Hematopoietic multipotent progenitor cell treated with erythropoietin and hydrocortisone succinate and interleukin-3 and kit ligand, for 8 days (in vitro differentiated cells): ENCODE measurements around the gene PBXIP1.

ENCODE experiments used
- DNase-seq: peaks from one replicate; pipeline ENCODE4 v3.0.0-alpha.2; 2015

The PBXIP1 gene

DNA sequence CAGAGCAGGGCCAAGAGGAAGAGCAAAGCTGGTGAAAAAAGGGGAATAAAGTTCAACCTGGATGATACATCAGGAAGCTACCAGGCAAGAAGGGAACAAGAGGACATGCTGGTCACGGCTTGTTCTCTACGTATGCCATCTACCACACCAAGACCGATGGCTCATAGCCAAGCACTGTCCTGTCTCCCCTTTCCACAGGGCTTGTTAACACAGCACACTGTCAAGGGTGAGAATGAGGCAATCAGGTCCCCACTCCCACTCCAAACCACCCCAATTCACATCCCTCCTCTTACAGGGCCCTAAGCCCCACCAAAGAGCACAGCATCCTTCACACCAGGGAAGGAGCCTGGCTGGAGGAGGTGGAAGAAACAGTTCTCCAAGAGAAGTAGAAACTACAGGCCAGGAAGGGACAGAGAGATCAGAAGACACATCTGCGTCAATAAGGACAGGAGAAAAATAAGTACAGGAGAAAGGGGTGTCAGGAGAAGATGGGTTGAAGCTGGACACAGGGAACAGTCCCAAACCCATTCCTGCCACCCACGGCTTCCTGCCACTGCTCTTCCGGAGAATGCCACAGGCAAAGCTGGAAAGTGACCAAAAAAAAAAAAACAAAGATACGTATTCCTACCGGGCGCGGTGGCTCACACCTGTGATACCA lies 15.6 kb upstream of the PBXIP1 start:
- DNase-seq = no peak

DNA sequence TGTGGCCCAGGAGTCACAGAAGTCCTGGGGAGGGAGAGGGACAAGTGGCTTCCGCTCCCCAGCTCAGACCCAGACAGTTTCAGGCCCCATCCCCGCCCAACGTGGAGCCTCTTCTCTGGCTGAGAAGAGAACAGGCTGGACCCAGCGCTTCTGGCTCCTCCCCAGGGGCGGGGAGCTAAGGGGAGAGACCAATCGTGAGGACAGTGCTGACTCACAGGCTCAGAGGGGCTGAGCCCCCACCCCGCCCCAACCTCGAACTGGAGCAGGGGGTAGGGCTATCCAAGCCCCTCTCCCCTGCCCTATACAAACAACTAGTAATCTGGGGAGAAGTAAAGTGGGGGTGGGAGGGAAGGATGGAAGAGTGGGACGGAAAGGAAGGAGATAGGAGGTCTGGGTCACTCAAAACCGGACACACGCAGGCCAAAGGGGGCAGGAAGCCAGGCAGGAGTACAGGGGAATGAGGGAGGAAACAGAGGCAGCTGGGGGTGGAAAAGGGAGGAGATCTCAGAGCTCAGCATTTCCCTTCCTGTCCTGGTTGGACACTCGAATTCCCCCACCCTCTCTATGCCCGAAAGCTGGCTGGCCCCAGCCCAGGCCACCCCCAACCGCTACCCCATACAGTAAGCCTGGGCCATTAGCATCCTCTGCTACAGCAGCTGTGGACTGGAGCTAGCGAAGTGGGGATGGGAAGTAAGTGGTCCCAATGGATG lies 14.9 kb upstream of the PBXIP1 start, which contains the start of gene SHC1:
Gene SHC1 (minus strand): TSS at position 117 of the 710 bp plus-strand sequence. CDS start 221 bp downstream, outside the sequence.
- DNase-seq = peak; percentile 93

- no peak for DNase-seq
Observed at GRCh38 chr1:154969860-154970452, 14.1 kb upstream of the PBXIP1 start.

DNA sequence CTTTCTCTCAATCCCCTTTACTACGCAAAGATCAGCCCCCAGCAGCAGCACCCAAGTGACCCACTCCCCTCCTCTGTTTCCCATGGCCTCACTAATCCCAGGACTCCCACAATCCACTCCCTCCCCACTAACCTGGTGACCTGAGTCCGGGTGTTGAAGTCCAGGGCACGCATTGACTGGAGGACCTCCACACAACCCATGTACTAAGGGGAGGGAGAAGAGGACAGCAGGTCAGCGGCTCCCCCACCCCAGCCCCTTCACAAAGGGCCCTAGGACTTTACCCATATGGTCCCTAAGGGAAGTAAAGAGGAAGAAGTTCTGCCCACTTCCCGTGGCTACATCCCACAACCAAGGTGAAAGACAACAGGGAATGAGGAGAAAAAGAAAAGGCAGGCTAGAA lies 13.3 kb upstream of the PBXIP1 start:
- no peak for DNase-seq

DNA sequence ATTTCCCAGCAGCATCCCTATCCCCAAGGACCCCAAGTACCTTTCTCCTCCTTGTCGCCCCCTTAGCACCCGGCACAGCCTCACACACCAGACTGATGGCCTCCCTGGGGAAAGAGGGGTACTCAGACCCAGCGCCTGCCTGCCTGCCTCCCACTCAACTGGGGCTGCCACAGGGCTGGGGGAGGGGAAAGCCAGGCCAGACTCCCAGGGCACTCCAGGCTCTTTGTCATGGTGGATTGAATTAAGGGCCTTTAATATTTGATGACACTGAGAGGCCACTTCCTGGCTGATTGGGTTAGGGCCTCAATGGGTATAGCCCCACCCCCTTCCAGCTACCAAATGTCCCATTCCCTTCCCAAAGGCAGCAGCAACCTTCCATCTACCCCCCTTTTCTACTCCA lies 12.8 kb upstream of the PBXIP1 start:
- no peak for DNase-seq

DNA sequence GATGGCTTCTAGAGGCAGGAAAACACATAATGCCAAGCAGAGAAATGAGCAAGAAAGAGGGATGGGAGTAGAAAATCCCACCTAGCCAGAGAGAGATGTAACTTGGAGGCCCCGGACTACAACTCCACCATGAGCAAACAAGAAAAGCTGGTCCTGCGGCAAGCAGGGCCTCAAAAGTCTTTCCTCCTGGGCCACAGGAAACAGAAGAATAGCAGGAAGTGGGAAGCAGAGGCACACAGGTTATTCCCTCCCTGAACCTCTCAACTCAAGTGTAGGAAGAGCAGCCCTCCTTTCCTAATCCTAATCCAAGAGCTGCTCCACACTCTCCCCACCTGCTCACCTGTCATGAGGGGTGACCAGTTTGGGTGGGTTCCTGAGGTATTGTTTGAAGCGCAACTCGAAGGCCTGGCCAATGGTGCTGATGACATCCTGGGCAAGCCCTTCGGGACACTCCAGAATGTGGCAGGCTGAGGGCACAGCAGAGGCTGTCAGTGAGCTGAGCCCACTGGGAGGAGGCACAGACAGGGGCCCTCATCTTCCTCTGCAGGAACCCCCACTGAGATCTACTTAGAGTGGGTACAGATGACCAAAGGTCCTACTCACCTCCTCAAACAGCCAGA lies 11.5 kb upstream of the PBXIP1 start:
- no peak for DNase-seq

GRCh38 chr1:154966111-154966510 lies 10.2 kb upstream of the PBXIP1 start:
- DNase-seq = no peak

DNA sequence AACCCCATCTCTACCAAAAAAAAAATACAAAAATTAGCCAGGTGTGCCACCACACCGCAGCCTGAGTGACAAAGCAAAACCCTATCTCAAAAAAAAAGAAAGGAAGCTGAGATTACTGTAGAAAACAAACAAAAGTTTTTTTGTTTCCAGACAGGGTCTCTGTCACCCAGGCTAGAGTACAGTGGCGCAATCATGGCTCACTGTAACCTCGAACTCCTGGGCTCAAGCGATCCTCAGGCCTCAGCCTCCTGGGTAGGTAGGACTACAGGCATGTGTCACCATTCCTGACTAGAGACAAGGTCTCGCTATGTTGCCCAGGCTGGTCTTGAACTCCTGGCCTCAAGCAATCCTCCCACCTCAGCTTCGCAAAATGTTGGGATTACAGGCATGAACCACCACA lies 8.5 kb upstream of the PBXIP1 start:
- no peak for DNase-seq

DNA sequence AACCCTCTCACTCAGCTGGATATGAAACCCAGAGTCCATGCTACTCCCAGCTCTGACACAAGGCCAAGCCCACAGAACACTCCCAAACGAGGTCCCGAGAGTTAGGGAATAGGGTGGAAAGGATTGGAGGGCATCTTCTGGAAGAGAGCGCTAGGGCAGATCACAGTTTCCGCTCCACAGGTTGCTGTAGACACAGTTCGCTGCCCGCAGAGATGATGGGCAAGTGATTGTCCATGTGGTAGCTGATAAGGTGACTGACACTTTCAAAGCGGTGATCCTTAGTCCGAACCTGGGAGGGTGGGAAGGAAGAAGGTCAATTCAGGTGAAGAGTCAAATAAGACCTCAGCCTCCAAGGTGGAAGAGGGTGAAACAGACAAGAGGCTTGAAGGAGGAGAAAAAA lies 7.7 kb upstream of the PBXIP1 start:
- DNase-seq = no peak

GRCh38 chr1:154962795-154963330 lies 7.0 kb upstream of the PBXIP1 start:
- no peak for DNase-seq

- DNase-seq = peak; percentile 56
Observed at GRCh38 chr1:154962156-154962749, 6.4 kb upstream of the PBXIP1 start.

DNA sequence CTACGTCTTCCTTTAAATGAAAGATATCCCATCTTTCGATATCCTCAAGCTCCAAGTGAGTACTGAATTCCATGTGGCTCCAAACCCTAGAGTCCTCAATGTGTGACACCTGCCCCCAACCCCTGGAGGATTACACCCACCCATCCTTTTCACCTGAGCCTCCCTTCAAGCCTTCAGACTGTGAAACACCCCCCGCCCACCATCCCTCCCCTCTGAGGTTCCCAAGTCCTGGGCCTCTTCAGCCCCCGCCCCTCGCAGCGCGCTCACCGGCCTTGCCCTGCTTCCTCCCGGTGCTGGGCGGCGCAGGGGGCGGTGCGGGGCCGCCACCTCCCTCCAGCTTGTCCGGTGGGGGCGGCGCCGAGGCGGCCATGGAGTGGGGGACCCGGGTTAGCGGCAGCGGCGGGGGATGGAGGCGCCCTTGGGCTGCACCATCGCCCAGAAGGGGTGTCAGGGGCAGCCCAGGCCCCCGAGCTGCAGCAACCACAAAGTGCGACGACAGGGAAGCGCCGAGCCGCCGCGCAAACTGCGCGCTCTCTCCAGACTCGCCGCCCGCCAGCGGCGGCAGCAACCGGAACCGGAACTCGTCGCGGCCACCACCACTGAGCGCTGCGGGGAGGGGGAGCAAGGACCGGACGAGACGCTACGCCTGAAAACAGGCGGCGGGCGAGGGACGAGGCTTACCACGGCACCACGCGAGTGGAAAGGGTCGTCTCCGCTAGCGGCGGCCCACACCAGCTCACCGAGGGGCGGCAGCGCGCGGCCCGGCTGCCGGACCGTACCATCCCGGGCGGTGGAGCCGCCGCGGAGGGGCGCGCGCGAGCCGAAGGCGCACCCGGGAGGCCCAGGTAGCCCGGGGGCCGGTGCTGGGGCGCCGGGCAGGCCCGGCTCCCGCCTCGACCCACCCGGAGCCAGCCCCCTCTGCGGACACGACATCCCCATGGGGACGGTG lies 5.6 kb upstream of the PBXIP1 start, which contains the start of gene PYGO2:
Gene PYGO2 (minus strand): TSS at position 576 of the 949 bp plus-strand sequence. CDS start 206 bp downstream, at position 370.
- peak; percentile 75 for DNase-seq

DNA sequence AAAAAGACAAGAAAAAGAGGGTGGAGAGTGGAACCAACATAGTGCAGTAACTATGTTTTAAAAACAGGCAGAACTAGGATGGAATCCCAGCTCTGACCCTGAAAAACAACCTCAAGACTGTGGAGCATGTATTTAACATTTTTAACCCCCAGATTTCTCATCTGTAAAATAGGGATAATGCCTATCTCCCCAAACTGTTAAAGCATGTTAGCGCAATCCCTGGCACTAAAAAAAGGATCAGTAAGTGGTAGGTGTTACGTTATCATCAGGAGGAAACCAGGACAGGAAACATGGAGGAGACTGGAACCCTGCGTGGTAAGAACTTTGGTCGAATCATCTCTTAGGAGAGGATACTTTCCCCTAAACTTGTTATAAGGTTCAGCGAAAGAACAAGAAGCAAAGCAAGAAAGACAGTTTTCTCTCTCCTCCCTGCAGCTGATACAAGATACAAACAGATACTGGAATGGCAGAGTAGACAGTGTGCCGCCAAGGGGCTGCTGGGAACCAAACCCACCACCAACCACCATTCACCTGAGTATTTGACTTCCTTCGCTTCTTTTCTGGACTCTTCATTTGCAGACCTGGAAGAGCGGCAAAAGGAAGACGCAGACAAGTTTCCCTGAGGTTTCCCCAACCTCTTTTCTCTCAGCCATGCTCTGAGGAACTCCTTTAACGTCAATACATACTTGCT lies 4.7 kb upstream of the PBXIP1 start:
- no peak for DNase-seq

GRCh38 chr1:154959426-154959780 lies 3.5 kb upstream of the PBXIP1 start:
- DNase-seq = no peak

DNA sequence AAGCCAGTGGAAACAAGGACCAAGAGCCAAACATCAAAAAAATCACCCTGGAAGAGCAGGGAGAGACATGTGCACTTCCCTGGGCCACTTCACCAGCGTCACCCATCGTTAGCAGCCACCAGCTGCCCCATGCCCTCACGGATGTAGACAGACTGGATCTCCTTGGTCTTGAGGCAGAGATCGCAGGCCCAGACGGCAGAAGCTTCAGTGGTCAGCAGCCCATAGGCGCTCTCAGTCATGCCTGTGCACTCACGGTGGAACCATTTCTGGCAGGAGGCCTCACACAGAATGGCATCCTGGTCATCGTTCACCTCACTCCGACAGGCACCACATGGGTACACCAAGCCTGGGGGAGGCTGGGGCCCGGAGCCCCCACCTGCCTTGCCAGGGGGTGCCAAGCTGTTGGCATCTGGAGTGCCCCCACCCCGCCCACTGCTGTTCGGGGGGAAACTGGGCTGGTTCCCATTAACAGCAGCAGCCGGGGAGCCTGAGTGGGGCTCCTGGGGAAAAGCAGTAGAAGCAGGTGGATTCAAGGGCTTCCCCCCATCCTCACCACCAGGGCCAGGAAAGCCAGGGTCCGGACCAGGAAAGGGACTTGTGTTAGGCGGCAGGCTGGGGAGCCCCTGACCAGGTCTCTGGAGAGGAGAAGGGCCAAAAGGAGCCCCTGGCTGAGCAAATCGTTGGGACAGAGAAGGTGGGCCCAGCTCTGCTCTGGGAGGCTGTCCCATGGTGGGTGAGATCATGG lies 3.0 kb upstream of the PBXIP1 start:
- DNase-seq = no peak

- no peak for DNase-seq
Observed at GRCh38 chr1:154958036-154958435, 2.1 kb upstream of the PBXIP1 start.

- no peak for DNase-seq
Observed at GRCh38 chr1:154957091-154957657, 1.3 kb upstream of the PBXIP1 start.

GRCh38 chr1:154956544-154956941 lies 644 bp upstream of the PBXIP1 start:
- no peak for DNase-seq

GRCh38 chr1:154955039-154955717 lies 721 bp downstream of the PBXIP1 start:
- DNase-seq = peak; percentile 79
